ENCODE measurements around the gene KIRREL2.
"Not testable (repeated sequence)": the region's sequence is repeated elsewhere in the genome, so short reads cannot be mapped to it uniquely, and the experiment has no call there.

DNA sequence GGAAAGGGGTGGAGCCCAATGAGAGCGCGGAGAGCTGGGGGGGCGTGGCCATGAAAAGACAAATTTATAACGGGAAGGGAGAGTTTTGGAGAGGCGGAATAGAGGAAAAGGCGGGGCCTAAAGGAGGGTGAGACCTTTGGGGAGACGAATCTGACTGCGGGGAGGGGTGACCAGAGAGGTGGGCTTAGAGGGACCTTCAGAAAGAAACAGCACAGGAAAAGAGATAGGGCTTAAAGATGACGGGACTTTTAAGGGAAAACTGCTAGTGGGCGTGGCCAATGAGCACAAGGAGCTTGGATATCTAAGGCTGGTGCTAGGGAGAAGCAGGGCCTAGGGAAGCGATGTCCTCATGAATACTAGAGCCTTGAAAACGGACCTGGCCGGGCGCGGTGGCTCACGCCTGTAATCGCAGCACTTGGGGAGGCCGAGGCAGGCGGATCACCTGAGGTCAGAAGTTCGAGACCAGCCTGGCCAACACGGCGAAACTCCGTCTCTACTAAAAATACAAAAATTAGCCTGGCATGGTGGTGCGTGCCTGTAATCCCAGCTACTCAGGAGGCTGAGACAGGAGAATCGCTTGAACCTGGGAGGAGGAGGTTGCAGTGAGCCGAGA, 13.5 kb downstream of the KIRREL2 start:
- TF ChIP-seq, protein P1, sequence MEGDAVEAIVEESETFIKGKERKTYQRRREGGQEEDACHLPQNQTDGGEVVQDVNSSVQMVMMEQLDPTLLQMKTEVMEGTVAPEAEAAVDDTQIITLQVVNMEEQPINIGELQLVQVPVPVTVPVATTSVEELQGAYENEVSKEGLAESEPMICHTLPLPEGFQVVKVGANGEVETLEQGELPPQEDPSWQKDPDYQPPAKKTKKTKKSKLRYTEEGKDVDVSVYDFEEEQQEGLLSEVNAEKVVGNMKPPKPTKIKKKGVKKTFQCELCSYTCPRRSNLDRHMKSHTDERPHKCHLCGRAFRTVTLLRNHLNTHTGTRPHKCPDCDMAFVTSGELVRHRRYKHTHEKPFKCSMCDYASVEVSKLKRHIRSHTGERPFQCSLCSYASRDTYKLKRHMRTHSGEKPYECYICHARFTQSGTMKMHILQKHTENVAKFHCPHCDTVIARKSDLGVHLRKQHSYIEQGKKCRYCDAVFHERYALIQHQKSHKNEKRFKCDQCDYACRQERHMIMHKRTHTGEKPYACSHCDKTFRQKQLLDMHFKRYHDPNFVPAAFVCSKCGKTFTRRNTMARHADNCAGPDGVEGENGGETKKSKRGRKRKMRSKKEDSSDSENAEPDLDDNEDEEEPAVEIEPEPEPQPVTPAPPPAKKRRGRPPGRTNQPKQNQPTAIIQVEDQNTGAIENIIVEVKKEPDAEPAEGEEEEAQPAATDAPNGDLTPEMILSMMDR (conservative IDR thresholded peaks at IDR 0.05; ENCODE audit: low read depth, low read length) = not testable (repeated sequence)
- not testable (repeated sequence) for TF ChIP-seq EZH2 (IDR thresholded peaks at IDR 0.05; ENCODE audit: low read length, unreplicated experiment)

All from PC-3 (cell line).